Measurements from ENCODE around the gene CCDC70.
A peak's percentile ranks its signal among the peaks of the same experiment; 100 is the strongest.

CCDC70 gene

GRCh38 chr13:51831519-51831918 lies 30.2 kb upstream of the CCDC70 start:
- DNase-seq = no peak

- peak; percentile 71 to 78 for DNase-seq
Measured at GRCh38 chr13:51832471-51833152, 29.2 kb upstream of the CCDC70 start.

GRCh38 chr13:51833980-51834379 lies 27.8 kb upstream of the CCDC70 start:
- DNase-seq = no peak

- peak; percentile 97 for DNase-seq
Measured at GRCh38 chr13:51834581-51835171, 27.1 kb upstream of the CCDC70 start.

- DNase-seq = no peak
Measured at GRCh38 chr13:51837016-51837415, 24.8 kb upstream of the CCDC70 start.

- no peak for DNase-seq
Measured at GRCh38 chr13:51838240-51838846, 23.4 kb upstream of the CCDC70 start.

GRCh38 chr13:51839711-51840540 lies 21.8 kb upstream of the CCDC70 start:
- DNase-seq = no peak

- DNase-seq = no peak
Measured at GRCh38 chr13:51840917-51841316, 20.9 kb upstream of the CCDC70 start.

GRCh38 chr13:51841732-51842131 lies 20.0 kb upstream of the CCDC70 start:
- DNase-seq = no peak

GRCh38 chr13:51843529-51843928 lies 18.2 kb upstream of the CCDC70 start:
- no peak for DNase-seq

GRCh38 chr13:51844862-51845573 lies 16.8 kb upstream of the CCDC70 start, which contains the start of gene TMEM272:
TSS of gene TMEM272 (minus strand) at chr13:51845177. CDS start at chr13:51838530, 6,647 bp downstream.
- peak; percentile 41 to 74 for DNase-seq

- no peak for DNase-seq
Measured at GRCh38 chr13:51845574-51846318, 16.0 kb upstream of the CCDC70 start.

- no peak for DNase-seq
Measured at GRCh38 chr13:51846756-51847155, 15.0 kb upstream of the CCDC70 start.

GRCh38 chr13:51848674-51849073 lies 13.1 kb upstream of the CCDC70 start:
- DNase-seq = no peak

- DNase-seq = peak in 1 of 2 experiments; percentile 59
Measured at GRCh38 chr13:51849145-51850101, 12.3 kb upstream of the CCDC70 start.

GRCh38 chr13:51856027-51856736 lies 5.6 kb upstream of the CCDC70 start:
- DNase-seq = no peak

GRCh38 chr13:51856998-51857397 lies 4.8 kb upstream of the CCDC70 start:
- no peak for DNase-seq

- no peak for DNase-seq
Measured at GRCh38 chr13:51858433-51859247, 3.1 kb upstream of the CCDC70 start.

GRCh38 chr13:51862957-51863356 lies 1.2 kb downstream of the CCDC70 start:
- DNase-seq = no peak

Data from NCI-H524 (cell line).